ENCODE data around the gene SEC16A.

SEC16A gene

GRCh38 chr9:136474974-136475865 lies 7.6 kb downstream of the SEC16A start:
- DNase-seq, result no peak
- Mint-ChIP-seq H3K36me3 (peaks cover 43% of the 10 kb centered on the region), H3K4me3 (no peak overlapping the region), H3K27me3 (no peaks in the 10 kb centered on the region), H3K27ac (no peak overlapping the region), H3K9me3 (no peaks in the 10 kb centered on the region), H3K4me1 (peaks cover 6% of the 10 kb centered on the region)
- CTCF ChIA-PET, result no interaction called here

- H3K4me3 Mint-ChIP-seq, result no peak overlapping the region
- peaks cover 40% of the 10 kb centered on the region for H3K36me3 Mint-ChIP-seq
- CTCF ChIA-PET, result no interaction called here
- H3K27ac Mint-ChIP-seq, result no peak overlapping the region
- no peaks in the 10 kb centered on the region for H3K27me3 Mint-ChIP-seq
- no peaks in the 10 kb centered on the region for H3K4me1 Mint-ChIP-seq
- H3K9me3 Mint-ChIP-seq, result no peaks in the 10 kb centered on the region
- no peak for DNase-seq
Measured at GRCh38 chr9:136474021-136474640, 8.7 kb downstream of the SEC16A start.

GRCh38 chr9:136473354-136473721 lies 9.5 kb downstream of the SEC16A start:
- Mint-ChIP-seq H3K4me1 (no peaks in the 10 kb centered on the region), H3K27me3 (no peaks in the 10 kb centered on the region), H3K36me3 (peaks cover 40% of the 10 kb centered on the region), H3K9me3 (no peaks in the 10 kb centered on the region), H3K4me3 (no peak overlapping the region), H3K27ac (no peak overlapping the region)
- DNase-seq, result no peak
- CTCF ChIA-PET, result no interaction called here

GRCh38 chr9:136472640-136473353 lies 10.0 kb downstream of the SEC16A start:
- DNase-seq, result no peak
- no peaks in the 10 kb centered on the region for H3K4me1 Mint-ChIP-seq
- peaks cover 43% of the 10 kb centered on the region for H3K36me3 Mint-ChIP-seq
- H3K9me3 Mint-ChIP-seq, result no peaks in the 10 kb centered on the region
- CTCF ChIA-PET, result no interaction called here
- H3K27me3 Mint-ChIP-seq, result no peaks in the 10 kb centered on the region
- no peak overlapping the region for H3K27ac Mint-ChIP-seq
- H3K4me3 Mint-ChIP-seq, result no peak overlapping the region

- Mint-ChIP-seq H3K27ac (no peak overlapping the region), H3K36me3 (peaks cover 42% of the 10 kb centered on the region)
- CTCF ChIA-PET, result no interaction called here
Measured at GRCh38 chr9:136471802-136472487, 10.9 kb downstream of the SEC16A start.

GRCh38 chr9:136470792-136471469 lies 11.9 kb downstream of the SEC16A start:
- Mint-ChIP-seq H3K9me3 (no peaks in the 10 kb centered on the region), H3K27me3 (no peaks in the 10 kb centered on the region), H3K4me1 (no peaks in the 10 kb centered on the region), H3K4me3 (no peak overlapping the region), H3K36me3 (peaks cover 46% of the 10 kb centered on the region), H3K27ac (no peak overlapping the region)
- no peak for DNase-seq
- CTCF ChIA-PET, result no interaction called here

More at GRCh38 chr9:136471802-136472487, 10.9 kb downstream of the SEC16A start:
- H3K27me3 Mint-ChIP-seq, result no peaks in the 10 kb centered on the region
- DNase-seq, result no peak
- no peaks in the 10 kb centered on the region for H3K4me1 Mint-ChIP-seq
- H3K4me3 Mint-ChIP-seq, result no peak overlapping the region
- no peaks in the 10 kb centered on the region for H3K9me3 Mint-ChIP-seq

GRCh38 chr9:136470356-136470755 lies 12.5 kb downstream of the SEC16A start:
- H3K9me3 Mint-ChIP-seq, result no peaks in the 10 kb centered on the region
- CTCF ChIA-PET, result no interaction called here
- H3K4me3 Mint-ChIP-seq, result no peak overlapping the region
- no peaks in the 10 kb centered on the region for H3K4me1 Mint-ChIP-seq
- no peak overlapping the region for H3K27ac Mint-ChIP-seq
- no peak for DNase-seq
- peaks cover 44% of the 10 kb centered on the region for H3K36me3 Mint-ChIP-seq
- no peaks in the 10 kb centered on the region for H3K27me3 Mint-ChIP-seq

GRCh38 chr9:136467766-136468165 lies 15.1 kb downstream of the SEC16A start:
- no peaks in the 10 kb centered on the region for H3K4me1 Mint-ChIP-seq
- H3K36me3 Mint-ChIP-seq, result peaks cover 46% of the 10 kb centered on the region
- H3K27me3 Mint-ChIP-seq, result no peaks in the 10 kb centered on the region
- H3K27ac Mint-ChIP-seq, result no peak overlapping the region
- no peaks in the 10 kb centered on the region for H3K9me3 Mint-ChIP-seq
- no peak for DNase-seq
- no peak overlapping the region for H3K4me3 Mint-ChIP-seq
- CTCF ChIA-PET, result interaction anchor here (0.6 to 1.0 kb wide), 2 partner anchors 25 to 155 kb away, joined by 3 to 4 read pairs; no protein-coding TSS in a partner anchor

GRCh38 chr9:136466155-136466541 lies 16.7 kb downstream of the SEC16A start:
- no peak overlapping the region for H3K27ac Mint-ChIP-seq
- no peaks in the 10 kb centered on the region for H3K4me1 Mint-ChIP-seq
- no peak for DNase-seq
- peaks cover 51% of the 10 kb centered on the region for H3K36me3 Mint-ChIP-seq
- no peaks in the 10 kb centered on the region for H3K9me3 Mint-ChIP-seq
- no peak overlapping the region for H3K4me3 Mint-ChIP-seq
- CTCF ChIA-PET, result no interaction called here
- no peaks in the 10 kb centered on the region for H3K27me3 Mint-ChIP-seq

- CTCF ChIA-PET, result no interaction called here
- no peaks in the 10 kb centered on the region for H3K9me3 Mint-ChIP-seq
- no peak overlapping the region for H3K27ac Mint-ChIP-seq
- no peak for DNase-seq
- no peaks in the 10 kb centered on the region for H3K27me3 Mint-ChIP-seq
- no peak overlapping the region for H3K4me3 Mint-ChIP-seq
- no peaks in the 10 kb centered on the region for H3K4me1 Mint-ChIP-seq
- peaks cover 54% of the 10 kb centered on the region for H3K36me3 Mint-ChIP-seq
Measured at GRCh38 chr9:136465500-136466154, 17.2 kb downstream of the SEC16A start.

GRCh38 chr9:136464241-136464640 lies 18.6 kb downstream of the SEC16A start:
- peaks cover 61% of the 10 kb centered on the region for H3K36me3 Mint-ChIP-seq
- no peak overlapping the region for H3K27ac Mint-ChIP-seq
- H3K4me3 Mint-ChIP-seq, result no peak overlapping the region
- CTCF ChIA-PET, result no interaction called here
- H3K9me3 Mint-ChIP-seq, result no peaks in the 10 kb centered on the region
- DNase-seq, result no peak
- no peaks in the 10 kb centered on the region for H3K27me3 Mint-ChIP-seq
- H3K4me1 Mint-ChIP-seq, result no peaks in the 10 kb centered on the region

GRCh38 chr9:136463578-136463977 lies 19.3 kb downstream of the SEC16A start:
- H3K9me3 Mint-ChIP-seq, result no peaks in the 10 kb centered on the region
- CTCF ChIA-PET, result no interaction called here
- peaks cover 67% of the 10 kb centered on the region for H3K36me3 Mint-ChIP-seq
- no peak overlapping the region for H3K4me3 Mint-ChIP-seq
- no peak overlapping the region for H3K27ac Mint-ChIP-seq
- H3K4me1 Mint-ChIP-seq, result no peaks in the 10 kb centered on the region
- no peak for DNase-seq
- no peaks in the 10 kb centered on the region for H3K27me3 Mint-ChIP-seq

- Mint-ChIP-seq H3K27ac (no peak overlapping the region), H3K36me3 (peaks cover 68% of the 10 kb centered on the region), H3K9me3 (no peaks in the 10 kb centered on the region), H3K4me3 (no peak overlapping the region), H3K27me3 (no peaks in the 10 kb centered on the region), H3K4me1 (no peaks in the 10 kb centered on the region)
- CTCF ChIA-PET, result no interaction called here
- DNase-seq, result no peak
Measured at GRCh38 chr9:136462664-136463063, 20.2 kb downstream of the SEC16A start.

Data from activated naive CD4-positive, alpha-beta T cell treated with anti-CD3 and anti-CD28 coated beads, Interleukin-2, amount 10 ng/mL, durations not matched to agents 7 days and 5 days (primary cell).